Keratinocyte (primary cell): ENCODE results near the gene OR10G3. TPM values are rescaled to one million over a fixed set of nuclear protein-coding genes. Genes with fewer than 3 reads are reported as not detected.

Source experiments
- DNase-seq: peaks from one replicate; pipeline ENCODE4 v3.0.0-alpha.2; 2011; ENCODE audit warnings: low read depth, missing footprints, low spot score
- FAIRE-seq: peaks from 2 replicates; lab custom pipeline; 2011; peaks lifted over from hg19 to GRCh38; lab: Jason Lieb, UNC
- H2AFZ ChIP-seq: 2 replicates; pipeline ENCODE4 v1.6.0; 2012; ENCODE audit warnings: low read length, control low read depth, inconsistent platforms; ENCODE audit not compliant: control insufficient read depth
- H3K27ac ChIP-seq: 2 replicates; pipeline ENCODE4 v1.5.1; 2011; ENCODE audit warnings: low read length; ENCODE audit not compliant: control insufficient read depth, insufficient read depth
- H3K27me3 ChIP-seq: 3 replicates; pipeline ENCODE4 v1.6.0; 2011; ENCODE audit warnings: low read length; ENCODE audit not compliant: control insufficient read depth, insufficient read depth; ENCODE audit errors: extremely low read depth
- H3K36me3 ChIP-seq, 2 experiments: 2 replicates in 1 of 2; 3 replicates in 1 of 2; pipeline ENCODE4 v1.5.1; 2011; ENCODE audit warnings: low read length in 2 of 2, mild to moderate bottlenecking in 1 of 2; ENCODE audit not compliant: control insufficient read depth in 2 of 2, insufficient read depth in 2 of 2; ENCODE audit errors: extremely low read depth in 1 of 2
- H3K4me1 ChIP-seq: 3 replicates; pipeline ENCODE4 v1.5.1; 2011; ENCODE audit warnings: low read length; ENCODE audit not compliant: control insufficient read depth, insufficient read depth; ENCODE audit errors: extremely low read depth
- H3K4me2 ChIP-seq: 3 replicates; pipeline ENCODE4 v1.6.0; 2011; ENCODE audit warnings: low read depth, low read length; ENCODE audit not compliant: control insufficient read depth, insufficient read depth; ENCODE audit errors: extremely low read depth
- H3K4me3 ChIP-seq, 3 experiments: fragments of 200-600 bp in 1 of 3; sonication (generic) in 1 of 3; 2 replicates in 2 of 3; 3 replicates in 1 of 3; pipeline ENCODE4 v1.5.1; 2011 to 2016; ENCODE audit warnings: low read length in 3 of 3, mild to moderate bottlenecking in 3 of 3, control low read depth in 2 of 3, inconsistent platforms in 1 of 3, low read depth in 1 of 3, mixed read lengths in 1 of 3, mixed run types in 1 of 3, moderate library complexity in 1 of 3; ENCODE audit not compliant: control insufficient read depth in 2 of 3, insufficient read depth in 2 of 3; ENCODE audit errors: extremely low read depth in 1 of 3
- H3K79me2 ChIP-seq: 2 replicates; pipeline ENCODE4 v1.6.0; 2012; ENCODE audit warnings: low read length; ENCODE audit not compliant: control insufficient read depth, insufficient read depth
- H3K9ac ChIP-seq: 3 replicates; pipeline ENCODE4 v1.6.0; 2011; ENCODE audit warnings: low read length; ENCODE audit not compliant: control insufficient read depth, insufficient read depth; ENCODE audit errors: extremely low read depth
- H3K9me1 ChIP-seq: 3 replicates; pipeline ENCODE4 v1.6.0; 2011; ENCODE audit warnings: low read length; ENCODE audit not compliant: control insufficient read depth, insufficient read depth; ENCODE audit errors: extremely low read depth
- H3K9me3 ChIP-seq: 2 replicates; pipeline ENCODE4 v1.5.1; 2012; ENCODE audit warnings: low read depth, low read length; ENCODE audit not compliant: control insufficient read depth
- H4K20me1 ChIP-seq: 3 replicates; pipeline ENCODE4 v1.6.0; 2011; ENCODE audit warnings: low read length; ENCODE audit not compliant: control insufficient read depth, insufficient read depth; ENCODE audit errors: extremely low read depth
- CTCF ChIP-seq, 3 experiments: IDR thresholded peaks in 1 of 3; conservative IDR thresholded peaks in 1 of 3; optimal IDR thresholded peaks in 1 of 3; 2 replicates in 2 of 3; 3 replicates in 1 of 3; pipeline versions ENCODE3 to v1.5.1; 2011; ENCODE audit warnings: low read length in 3 of 3, mild to moderate bottlenecking in 3 of 3, moderate library complexity in 2 of 3, control low read depth in 1 of 3, inconsistent platforms in 1 of 3; ENCODE audit not compliant: insufficient read depth in 2 of 3; ENCODE audit errors: extremely low read depth in 1 of 3
- EZH2 ChIP-seq: IDR thresholded peaks from one replicate; pipeline ENCODE4 v1.6.1; 2012; ENCODE audit warnings: inconsistent platforms, mild to moderate bottlenecking, low read length, moderate library complexity
- dilution Hi-C: fragments of 300-500 bp; cut with MboI; formaldehyde crosslinking; loops from one replicate; pipeline ENCODE4 v1.7.0; 2020; ENCODE audit warnings: low sequenced_read_pairs; ENCODE audit not compliant: extremely low pct_ligation_motif_present
- polyA plus RNA-seq, 5 experiments: library from polyadenylated mRNA; depleted of rRNA in 3 of 5; stranded (reverse) in 3 of 5; stranded (forward) in 1 of 5; unstranded in 1 of 5; fragments of >200 nt; gene quantifications; 1 replicate in 1 of 5; 2 replicates in 3 of 5; 3 replicates in 1 of 5; pipeline versions ENCODE4 v1.2.1 to v1.2.3, GENCODE V29; 2011 to 2012; ENCODE audit warnings: missing spikeins in 2 of 5, low read depth in 1 of 5, low replicate concordance in 1 of 5

The OR10G3 gene
- polyA plus RNA-seq, 1 donor (not counting 4 experiments of a cell fraction or from before 2014, with no cell fraction given) = not detected

DNA sequence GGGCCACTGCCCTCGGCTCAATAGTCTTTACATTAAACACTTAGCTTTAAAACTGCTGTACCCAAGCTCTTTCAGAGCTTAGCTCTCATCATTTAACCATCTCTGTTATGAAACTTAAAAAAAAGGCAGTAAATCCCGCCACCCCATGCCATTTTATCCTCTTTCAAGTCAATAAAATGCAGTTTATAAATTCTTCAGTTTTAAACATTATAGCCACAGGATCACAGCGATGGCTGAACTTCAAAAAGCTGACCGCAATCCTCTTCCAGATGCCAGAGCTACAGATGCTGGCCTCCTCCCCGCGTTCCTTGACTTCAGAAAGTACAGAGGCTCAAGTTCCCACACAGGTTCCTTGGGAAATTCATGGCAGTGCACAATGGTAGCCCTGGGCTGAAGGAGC is 4.2 kb downstream of the OR10G3 start:
- Histone ChIP-seq H3K27me3 (no peaks in the 10 kb centered on the region), H3K4me2 (no peak overlapping the region), H2AFZ (no peak overlapping the region), H3K9ac (no peak overlapping the region), H4K20me1 (no peaks in the 10 kb centered on the region), H3K9me1 (no peaks in the 10 kb centered on the region), H3K4me3 (no peak overlapping the region), H3K27ac (no peak overlapping the region), H3K79me2 (no peaks in the 10 kb centered on the region), H3K9me3 (no peaks in the 10 kb centered on the region), H3K4me1 (no peaks in the 10 kb centered on the region), H3K36me3 (no peaks in the 10 kb centered on the region)
- no peak for DNase-seq
- dilution Hi-C loops = no loop called here
- TF ChIP-seq CTCF (optimal IDR thresholded peaks at IDR 0.05 in 1 of 3, IDR thresholded peaks at IDR 0.05 in 1 of 3, conservative IDR thresholded peaks at IDR 0.05 in 1 of 3; ENCODE audit: extremely low read depth in 1 of 3, insufficient read depth in 2 of 3, low read length in 3 of 3) (no peak), EZH2 (no peak)
- FAIRE-seq = no peak

- dilution Hi-C loops = no loop called here
Observed at GRCh38 chr14:21572604-21573003, 7.3 kb downstream of the OR10G3 start.

More at GRCh38 chr14:21572604-21573003, 7.3 kb downstream of the OR10G3 start:
- Histone ChIP-seq H3K9me3 (no peaks in the 10 kb centered on the region), H3K9me1 (no peaks in the 10 kb centered on the region), H3K27ac (no peak overlapping the region), H3K79me2 (no peaks in the 10 kb centered on the region), H3K9ac (no peak overlapping the region), H3K27me3 (no peaks in the 10 kb centered on the region), H3K36me3 (no peaks in the 10 kb centered on the region), H3K4me2 (no peak overlapping the region), H3K4me3 (no peak overlapping the region), H2AFZ (no peak overlapping the region), H4K20me1 (no peaks in the 10 kb centered on the region), H3K4me1 (no peaks in the 10 kb centered on the region)
- no peak for FAIRE-seq
- DNase-seq = no peak
- TF ChIP-seq CTCF (optimal IDR thresholded peaks at IDR 0.05 in 1 of 3, IDR thresholded peaks at IDR 0.05 in 1 of 3, conservative IDR thresholded peaks at IDR 0.05 in 1 of 3; ENCODE audit: extremely low read depth in 1 of 3, insufficient read depth in 2 of 3, low read length in 3 of 3) (no peak), EZH2 (no peak)
